GM18951 (cell line): ENCODE data around the gene FRMD1.

ENCODE experiments used
- POLR2A ChIP-seq: IDR thresholded peaks from 4 replicates; pipeline ENCODE4 v1.6.1; 2011; ENCODE audit warnings: mild to moderate bottlenecking; ENCODE audit not compliant: insufficient read length, insufficient read depth; ENCODE audit errors: extremely low read depth
- in situ Hi-C: fragments of 300-500 bp; cut with MboI; formaldehyde crosslinking; loops from one replicate; pipeline ENCODE4 v1.12.0; 2022; ENCODE audit warnings: low sequenced_read_pairs, mixed read lengths, inconsistent platforms; ENCODE audit not compliant: unreplicated experiment

Gene FRMD1

GRCh38 chr6:168118935-168119334 is 39.9 kb upstream of the FRMD1 start:
- in situ Hi-C loops, result no loop called here
- TF ChIP-seq POLR2A, result no peak

- in situ Hi-C loops, result no loop called here
- TF ChIP-seq POLR2A, result no peak
Measured at GRCh38 chr6:168117942-168118341, 38.9 kb upstream of the FRMD1 start.

- no peak for TF ChIP-seq POLR2A
Measured at GRCh38 chr6:168116975-168117899, 38.2 kb upstream of the FRMD1 start.

GRCh38 chr6:168116438-168116974 is 37.5 kb upstream of the FRMD1 start:
- in situ Hi-C loops, result no loop called here
- no peak for TF ChIP-seq POLR2A

More at GRCh38 chr6:168116975-168117899, 38.2 kb upstream of the FRMD1 start:
- in situ Hi-C loops, result no loop called here

GRCh38 chr6:168115748-168116437 is 36.9 kb upstream of the FRMD1 start:
- TF ChIP-seq POLR2A, result no peak
- in situ Hi-C loops, result no loop called here

- no peak for TF ChIP-seq POLR2A
- in situ Hi-C loops, result no loop called here
Measured at GRCh38 chr6:168113226-168113625, 34.2 kb upstream of the FRMD1 start.

GRCh38 chr6:168111911-168112310 is 32.9 kb upstream of the FRMD1 start:
- in situ Hi-C loops, result no loop called here
- no peak for TF ChIP-seq POLR2A

- in situ Hi-C loops, result no loop called here
- TF ChIP-seq POLR2A, result no peak
Measured at GRCh38 chr6:168110437-168110836, 31.4 kb upstream of the FRMD1 start.

- in situ Hi-C loops, result no loop called here
- no peak for TF ChIP-seq POLR2A
Measured at GRCh38 chr6:168109171-168109570, 30.2 kb upstream of the FRMD1 start.

- in situ Hi-C loops, result no loop called here
- no peak for TF ChIP-seq POLR2A
Measured at GRCh38 chr6:168107191-168107983, 28.4 kb upstream of the FRMD1 start.

GRCh38 chr6:168106633-168107005 is 27.6 kb upstream of the FRMD1 start:
- in situ Hi-C loops, result no loop called here
- no peak for TF ChIP-seq POLR2A

GRCh38 chr6:168105813-168106632 is 27.0 kb upstream of the FRMD1 start:
- in situ Hi-C loops, result no loop called here
- TF ChIP-seq POLR2A, result no peak
